GM23338 (cell line): ENCODE data around the gene HS6ST3. TPM values are rescaled to one million over a fixed set of nuclear protein-coding genes. Genes with fewer than 3 reads are reported as not detected.

Experiments
- ATAC-seq: fragments of 200-7000 bp; cut with Tn5 transposase; 3 replicates; pipeline ENCODE4 v1.9.1; 2020
- DNase-seq: peaks from one replicate; pipeline ENCODE4 v3.0.0-alpha.2; 2015; ENCODE audit warnings: low spot score
- H2AFZ ChIP-seq: fragments of 200-600 bp; sonication (generic); 2 replicates; pipeline ENCODE4 v1.8.0; 2016; ENCODE audit warnings: antibody characterized with exemption, mild to moderate bottlenecking, moderate library complexity
- H3F3A ChIP-seq: fragments of 200-600 bp; sonication (generic); replicated peaks from 2 replicates; pipeline ENCODE4 v1.8.0; 2017; ENCODE audit warnings: antibody characterized with exemption, mixed run types, low read depth
- H3K27ac ChIP-seq: fragments of 200-600 bp; sonication (generic); 2 replicates; pipeline ENCODE4 v1.6.1; 2016; ENCODE audit warnings: low read depth
- H3K27me3 ChIP-seq: fragments of 200-600 bp; sonication (generic); 2 replicates; pipeline ENCODE4 v1.8.0; 2016; ENCODE audit warnings: mild to moderate bottlenecking, mixed run types, moderate library complexity; ENCODE audit not compliant: insufficient read depth
- H3K36me3 ChIP-seq: fragments of 200-600 bp; sonication (generic); 2 replicates; pipeline ENCODE4 v1.8.0; 2016; ENCODE audit warnings: mild to moderate bottlenecking; ENCODE audit not compliant: insufficient read depth
- H3K4me1 ChIP-seq: fragments of 200-600 bp; sonication (generic); 2 replicates; pipeline ENCODE4 v1.8.0; 2016; ENCODE audit warnings: mild to moderate bottlenecking, moderate library complexity; ENCODE audit not compliant: insufficient read depth
- H3K4me2 ChIP-seq: fragments of 200-600 bp; sonication (generic); 2 replicates; pipeline ENCODE4 v1.7.1; 2017; ENCODE audit warnings: mixed run types
- H3K4me3 ChIP-seq: fragments of 200-600 bp; sonication (generic); 2 replicates; pipeline ENCODE4 v1.6.1; 2016; ENCODE audit warnings: mixed run types
- H3K79me2 ChIP-seq: fragments of 200-600 bp; sonication (generic); replicated peaks from 2 replicates; pipeline ENCODE4 v1.8.0; 2017; ENCODE audit warnings: mild to moderate bottlenecking; ENCODE audit not compliant: insufficient read depth
- H3K9me2 ChIP-seq: fragments of 200-600 bp; sonication (generic); 2 replicates; pipeline ENCODE4 v1.8.0; 2017; ENCODE audit not compliant: insufficient read depth
- H4K20me1 ChIP-seq: fragments of 200-600 bp; sonication (generic); replicated peaks from 2 replicates; pipeline ENCODE4 v1.8.0; 2017; ENCODE audit warnings: mild to moderate bottlenecking; ENCODE audit not compliant: insufficient read depth
- H3K27ac Mint-ChIP-seq: 2 replicates; pipeline ENCODE4 v1.8.0; 2020; ENCODE audit warnings: inconsistent platforms, mild to moderate bottlenecking, moderate library complexity, mixed read lengths
- H3K27me3 Mint-ChIP-seq: 3 replicates; pipeline ENCODE4 v1.8.0; 2022; ENCODE audit warnings: low read depth, mild to moderate bottlenecking, moderate library complexity, mixed read lengths, inconsistent platforms; ENCODE audit not compliant: insufficient read depth, poor library complexity
- H3K36me3 Mint-ChIP-seq: 3 replicates; pipeline ENCODE4 v1.8.0; 2021; ENCODE audit warnings: low read depth, mild to moderate bottlenecking, inconsistent platforms, moderate library complexity, mixed read lengths
- H3K4me1 Mint-ChIP-seq: 3 replicates; pipeline ENCODE4 v1.8.0; 2020; ENCODE audit warnings: mild to moderate bottlenecking, inconsistent platforms, mixed read lengths
- H3K4me3 Mint-ChIP-seq: 3 replicates; pipeline ENCODE4 v1.8.0; 2021; ENCODE audit warnings: moderate library complexity, mild to moderate bottlenecking, inconsistent platforms, mixed read lengths
- H3K9me3 Mint-ChIP-seq: 3 replicates; pipeline ENCODE4 v1.8.0; 2020; ENCODE audit warnings: moderate library complexity, mild to moderate bottlenecking, inconsistent platforms, mixed read lengths
- CREB1 ChIP-seq: fragments of 250-450 bp; sonication (Bioruptor Pico); IDR thresholded peaks from 2 replicates; pipeline ENCODE4 v1.5.0; 2020; ENCODE audit warnings: low read depth, mild to moderate bottlenecking, moderate library complexity
- CTCF ChIP-seq, 2 experiments: fragments of 200-600 bp in 1 of 2; sonication (generic) in 1 of 2; conservative IDR thresholded peaks; 2 replicates each; pipeline versions ENCODE4 v1.5.1 to v1.6.1; 2016 to 2017; ENCODE audit warnings: antibody characterized with exemption in 2 of 2, low read depth in 2 of 2, mild to moderate bottlenecking in 2 of 2, moderate library complexity in 1 of 2
- ETS1 ChIP-seq: IDR thresholded peaks from 2 replicates; pipeline ENCODE4 v1.6.1; 2016; ENCODE audit warnings: antibody characterized with exemption
- EZH2 ChIP-seq: fragments of 200-600 bp; sonication (generic); IDR thresholded peaks from one replicate; pipeline ENCODE4 v1.8.0; 2017; ENCODE audit warnings: antibody characterized with exemption, mild to moderate bottlenecking, low read depth; ENCODE audit not compliant: unreplicated experiment
- EZH2phosphoT487 ChIP-seq: fragments of 200-600 bp; sonication (generic); IDR thresholded peaks from one replicate; pipeline ENCODE4 v1.8.1; 2018; ENCODE audit warnings: antibody characterized with exemption; ENCODE audit not compliant: unreplicated experiment
- JUNB ChIP-seq: IDR thresholded peaks from one replicate; pipeline ENCODE4 v1.6.1; 2016; ENCODE audit warnings: antibody characterized with exemption; ENCODE audit not compliant: unreplicated experiment
- NANOG ChIP-seq: IDR thresholded peaks from 2 replicates; pipeline ENCODE4 v1.6.1; 2016; ENCODE audit warnings: antibody characterized with exemption, borderline replicate concordance
- POLR2AphosphoS5 ChIP-seq: IDR thresholded peaks from 2 replicates; pipeline ENCODE4 v1.6.1; 2016; ENCODE audit warnings: antibody characterized with exemption, low read depth
- REST ChIP-seq: IDR thresholded peaks from one replicate; pipeline ENCODE4 v1.6.1; 2018; ENCODE audit warnings: antibody characterized with exemption; ENCODE audit not compliant: unreplicated experiment
- STAT1 ChIP-seq: IDR thresholded peaks from one replicate; pipeline ENCODE4 v1.6.1; 2016; ENCODE audit warnings: antibody characterized with exemption; ENCODE audit not compliant: unreplicated experiment
- ZNF114 ChIP-seq: fragments of 250-450 bp; sonication (Bioruptor Pico); IDR thresholded peaks from 2 replicates; pipeline ENCODE4 v1.5.0; 2020; ENCODE audit warnings: mild to moderate bottlenecking, moderate library complexity
- ZNF331 ChIP-seq: fragments of 250-450 bp; sonication (Bioruptor Pico); IDR thresholded peaks from 2 replicates; pipeline ENCODE4 v1.5.0; 2020; ENCODE audit warnings: low read depth, mild to moderate bottlenecking, moderate library complexity
- ZNF462 ChIP-seq: fragments of 250-450 bp; sonication (Bioruptor Pico); IDR thresholded peaks from 2 replicates; pipeline ENCODE4 v1.5.0; 2020; ENCODE audit warnings: mild to moderate bottlenecking, moderate library complexity
- polyA plus RNA-seq: library from polyadenylated mRNA; unstranded; fragments of >200 nt; fragmentation: Nextera tagmentation; extraction: Ambion mirVana; gene quantifications from 2 replicates; pipeline ENCODE4 v1.2.1, GENCODE V29; 2016
- total RNA-seq: library from RNA; depleted of rRNA; stranded (reverse); fragments of >200 nt; shearing (Covaris generic); gene quantifications from 2 replicates; pipeline ENCODE4 v1.2.3, GENCODE V29; 2014

HS6ST3 gene
- total and polyA plus RNA-seq, 2 experiments from 2014 or later: 0.52 to 0.80 TPM

- H3K36me3 Mint-ChIP-seq: no peaks in the 10 kb centered on the region
- H3K9me3 Mint-ChIP-seq: no peaks in the 10 kb centered on the region
- ATAC-seq (no peak), DNase-seq (no peak)
- TF ChIP-seq ZNF462 (CRISPR knock-in tag) (no peak), STAT1 (no peak), ZNF114 (CRISPR knock-in tag) (no peak), JUNB (no peak), EZH2 (no peak), ETS1 (no peak), REST (no peak), CTCF (conservative IDR thresholded peaks at IDR 0.05; ENCODE audit: low read depth in 2 of 2) (no peak), EZH2phosphoT487 (no peak), ZNF331 (CRISPR knock-in tag) (no peak), NANOG (no peak), CREB1 (CRISPR knock-in tag) (no peak), POLR2AphosphoS5 (no peak)
- peaks cover 2% of the 10 kb centered on the region for H3K27me3 Mint-ChIP-seq
- Histone ChIP-seq H3K36me3 (no peaks in the 10 kb centered on the region), H3K27me3 (no peaks in the 10 kb centered on the region), H4K20me1 (no peaks in the 10 kb centered on the region), H3K4me1 (0 out of 2 replicates have a peak, but pooled peaks cover 14% of the 10 kb centered on the region), H3K79me2 (no peaks in the 10 kb centered on the region), H3K4me2 (no peak overlapping the region), H3K27ac (no peak overlapping the region), H2AFZ (no peak overlapping the region), H3F3A (no peaks in the 10 kb centered on the region), H3K9me2 (peaks cover 7% of the 10 kb centered on the region; the same call in 1 of the 2 replicates), H3K4me3 (no peak overlapping the region)
- H3K4me1 Mint-ChIP-seq: peaks cover 13% of the 10 kb centered on the region; the same call in 2 of the 3 replicates
- H3K4me3 Mint-ChIP-seq: no peak overlapping the region
- no peak overlapping the region for H3K27ac Mint-ChIP-seq
Observed at GRCh38 chr13:96422002-96422401, 332.1 kb downstream of the HS6ST3 start.
